ENCODE results near the gene LTBP2. TPM values are rescaled to one million over a fixed set of nuclear protein-coding genes. Genes with fewer than 3 reads are reported as not detected.

LTBP2 gene
- total RNA-seq, 1 donor from 2014 or later, result 1.3 TPM

DNA sequence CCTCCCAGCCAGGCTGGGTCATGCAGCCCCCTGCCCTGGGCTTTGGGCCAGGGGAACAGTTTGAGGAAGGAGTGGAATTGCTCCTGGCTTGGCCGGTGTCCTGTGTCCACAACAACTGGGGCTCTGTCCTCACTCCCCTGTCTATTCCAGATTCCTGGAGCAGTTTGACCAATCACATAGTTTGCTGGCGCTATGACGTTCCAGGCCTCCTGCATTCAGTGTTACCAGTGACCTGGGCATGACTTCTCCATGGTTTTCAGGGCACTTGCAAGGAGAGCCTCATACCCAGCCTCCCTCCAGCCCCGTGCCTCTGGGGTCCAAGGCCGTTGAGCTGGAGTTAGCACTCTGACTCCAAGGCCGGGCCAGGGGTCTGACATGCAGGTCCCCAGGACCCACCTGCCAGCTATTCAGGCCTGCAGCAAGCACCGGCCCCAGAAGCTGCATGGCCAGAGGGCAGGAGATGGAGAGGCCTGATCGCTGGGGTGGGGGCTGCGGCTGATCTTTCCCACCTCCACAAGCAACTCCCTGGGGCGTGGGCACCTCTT is 84.2 kb downstream of the LTBP2 start:
- Mint-ChIP-seq H3K36me3 (ENCODE audit: low read depth) (no peaks in the 10 kb centered on the region), H3K4me1 (no peaks in the 10 kb centered on the region), H3K27me3 (ENCODE audit: low read depth) (no peaks in the 10 kb centered on the region), H3K27ac (ENCODE audit: unreplicated experiment) (no peak overlapping the region), H3K4me3 (no peak overlapping the region), H3K9me3 (no peaks in the 10 kb centered on the region)
- DNase-seq (ENCODE audit: low read depth, low spot score), result no peak
- TF ChIP-seq, protein P1, sequence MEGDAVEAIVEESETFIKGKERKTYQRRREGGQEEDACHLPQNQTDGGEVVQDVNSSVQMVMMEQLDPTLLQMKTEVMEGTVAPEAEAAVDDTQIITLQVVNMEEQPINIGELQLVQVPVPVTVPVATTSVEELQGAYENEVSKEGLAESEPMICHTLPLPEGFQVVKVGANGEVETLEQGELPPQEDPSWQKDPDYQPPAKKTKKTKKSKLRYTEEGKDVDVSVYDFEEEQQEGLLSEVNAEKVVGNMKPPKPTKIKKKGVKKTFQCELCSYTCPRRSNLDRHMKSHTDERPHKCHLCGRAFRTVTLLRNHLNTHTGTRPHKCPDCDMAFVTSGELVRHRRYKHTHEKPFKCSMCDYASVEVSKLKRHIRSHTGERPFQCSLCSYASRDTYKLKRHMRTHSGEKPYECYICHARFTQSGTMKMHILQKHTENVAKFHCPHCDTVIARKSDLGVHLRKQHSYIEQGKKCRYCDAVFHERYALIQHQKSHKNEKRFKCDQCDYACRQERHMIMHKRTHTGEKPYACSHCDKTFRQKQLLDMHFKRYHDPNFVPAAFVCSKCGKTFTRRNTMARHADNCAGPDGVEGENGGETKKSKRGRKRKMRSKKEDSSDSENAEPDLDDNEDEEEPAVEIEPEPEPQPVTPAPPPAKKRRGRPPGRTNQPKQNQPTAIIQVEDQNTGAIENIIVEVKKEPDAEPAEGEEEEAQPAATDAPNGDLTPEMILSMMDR (conservative IDR thresholded peaks at IDR 0.05), result no peak

DNA sequence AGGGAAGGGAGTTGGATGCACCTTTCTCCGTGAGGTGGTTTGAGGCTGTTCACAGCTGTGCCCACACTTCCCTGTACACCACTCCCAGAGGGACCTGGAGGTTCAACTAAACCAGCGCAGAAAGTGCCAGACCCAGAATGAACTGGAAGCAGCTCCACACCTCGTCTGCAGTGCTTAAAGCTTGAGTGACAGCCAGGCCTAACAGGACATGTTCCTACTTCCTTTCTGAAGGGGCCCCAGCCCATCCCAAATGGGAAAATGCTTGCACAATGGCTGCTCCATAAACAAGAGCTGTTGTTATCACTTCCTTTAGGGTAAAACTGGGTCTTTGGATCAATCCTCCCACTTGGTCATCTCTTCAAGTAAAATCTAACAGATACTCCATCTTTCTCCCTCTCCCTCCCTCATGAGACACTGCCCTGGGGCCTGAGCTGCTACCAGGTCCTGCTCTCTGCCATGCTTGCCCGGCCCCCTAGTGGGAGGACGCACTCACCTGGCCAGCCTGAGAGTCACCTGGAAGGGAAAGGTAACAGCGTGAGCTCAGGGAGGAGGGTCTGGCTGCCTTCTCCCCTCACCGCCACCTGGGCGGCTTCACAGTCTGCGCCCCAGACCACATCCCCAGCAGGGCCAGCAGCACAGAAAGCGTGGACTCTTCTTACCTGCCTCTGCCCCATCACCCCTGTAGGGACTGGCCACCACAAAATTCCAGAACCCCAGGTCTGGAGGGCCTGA is 85.0 kb downstream of the LTBP2 start:
- Mint-ChIP-seq H3K27me3 (ENCODE audit: low read depth) (no peaks in the 10 kb centered on the region), H3K27ac (ENCODE audit: unreplicated experiment) (no peak overlapping the region)
- TF ChIP-seq, protein P1 (conservative IDR thresholded peaks at IDR 0.05), result no peak

DNA sequence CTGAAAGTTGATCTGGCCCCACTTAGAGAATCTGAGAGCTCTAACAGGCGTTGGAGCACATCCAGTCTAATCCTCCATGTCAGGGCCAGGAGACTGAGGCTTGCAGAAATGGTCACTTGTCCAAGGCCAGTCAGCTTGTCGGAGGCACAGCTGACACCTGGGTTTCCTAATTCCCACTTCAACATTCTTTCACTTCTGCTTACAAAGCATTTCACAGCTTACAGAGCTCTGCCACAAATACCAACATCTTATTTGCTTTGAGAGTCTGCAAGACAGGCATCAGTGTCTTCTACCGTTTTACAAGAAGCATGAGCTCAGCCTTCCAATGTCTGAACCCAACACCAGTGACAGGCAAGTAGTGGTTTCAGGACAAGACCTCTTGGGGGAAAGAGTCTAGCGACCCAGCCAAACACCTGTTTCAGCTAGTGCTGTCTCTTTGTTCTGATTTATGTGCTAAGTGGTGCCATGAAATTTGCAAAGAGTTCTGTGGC is 86.6 kb downstream of the LTBP2 start:
- no peak overlapping the region for H3K27ac Mint-ChIP-seq (ENCODE audit: unreplicated experiment)
- no peaks in the 10 kb centered on the region for H3K9me3 Mint-ChIP-seq
- no peaks in the 10 kb centered on the region for H3K27me3 Mint-ChIP-seq (ENCODE audit: low read depth)
- TF ChIP-seq, protein P1 (conservative IDR thresholded peaks at IDR 0.05), result no peak
- DNase-seq (ENCODE audit: low read depth, low spot score), result no peak
- no peak overlapping the region for H3K4me3 Mint-ChIP-seq
- no peaks in the 10 kb centered on the region for H3K4me1 Mint-ChIP-seq
- H3K36me3 Mint-ChIP-seq (ENCODE audit: low read depth), result no peaks in the 10 kb centered on the region

More for the DNA sequence above, 85.0 kb downstream of the LTBP2 start:
- H3K36me3 Mint-ChIP-seq (ENCODE audit: low read depth), result no peaks in the 10 kb centered on the region
- DNase-seq (ENCODE audit: low read depth, low spot score), result no peak
- no peak overlapping the region for H3K4me3 Mint-ChIP-seq
- no peaks in the 10 kb centered on the region for H3K4me1 Mint-ChIP-seq
- H3K9me3 Mint-ChIP-seq, result no peaks in the 10 kb centered on the region

DNA sequence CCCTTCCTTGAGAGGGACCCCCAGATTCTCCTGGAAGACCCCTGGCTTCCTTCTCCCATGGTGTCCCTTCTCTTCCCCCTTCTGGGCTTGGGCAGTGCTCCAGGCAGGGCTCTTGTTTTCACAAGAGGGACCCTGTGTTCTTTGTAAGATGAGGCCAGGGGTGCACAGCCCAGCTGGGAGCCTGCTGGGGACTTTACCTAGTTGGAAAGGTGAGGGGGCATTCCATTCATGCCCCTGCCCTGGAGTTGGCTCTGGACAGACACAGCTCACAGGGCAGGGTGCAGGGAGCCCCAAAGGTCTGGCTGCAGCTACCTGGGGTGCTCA is 87.3 kb downstream of the LTBP2 start:
- TF ChIP-seq, protein P1 (conservative IDR thresholded peaks at IDR 0.05), result no peak
- no peak overlapping the region for H3K27ac Mint-ChIP-seq (ENCODE audit: unreplicated experiment)
- no peaks in the 10 kb centered on the region for H3K27me3 Mint-ChIP-seq (ENCODE audit: low read depth)
- H3K9me3 Mint-ChIP-seq, result no peaks in the 10 kb centered on the region
- H3K4me1 Mint-ChIP-seq, result no peaks in the 10 kb centered on the region
- no peak for DNase-seq (ENCODE audit: low read depth, low spot score)
- no peak overlapping the region for H3K4me3 Mint-ChIP-seq
- H3K36me3 Mint-ChIP-seq (ENCODE audit: low read depth), result no peaks in the 10 kb centered on the region

DNA sequence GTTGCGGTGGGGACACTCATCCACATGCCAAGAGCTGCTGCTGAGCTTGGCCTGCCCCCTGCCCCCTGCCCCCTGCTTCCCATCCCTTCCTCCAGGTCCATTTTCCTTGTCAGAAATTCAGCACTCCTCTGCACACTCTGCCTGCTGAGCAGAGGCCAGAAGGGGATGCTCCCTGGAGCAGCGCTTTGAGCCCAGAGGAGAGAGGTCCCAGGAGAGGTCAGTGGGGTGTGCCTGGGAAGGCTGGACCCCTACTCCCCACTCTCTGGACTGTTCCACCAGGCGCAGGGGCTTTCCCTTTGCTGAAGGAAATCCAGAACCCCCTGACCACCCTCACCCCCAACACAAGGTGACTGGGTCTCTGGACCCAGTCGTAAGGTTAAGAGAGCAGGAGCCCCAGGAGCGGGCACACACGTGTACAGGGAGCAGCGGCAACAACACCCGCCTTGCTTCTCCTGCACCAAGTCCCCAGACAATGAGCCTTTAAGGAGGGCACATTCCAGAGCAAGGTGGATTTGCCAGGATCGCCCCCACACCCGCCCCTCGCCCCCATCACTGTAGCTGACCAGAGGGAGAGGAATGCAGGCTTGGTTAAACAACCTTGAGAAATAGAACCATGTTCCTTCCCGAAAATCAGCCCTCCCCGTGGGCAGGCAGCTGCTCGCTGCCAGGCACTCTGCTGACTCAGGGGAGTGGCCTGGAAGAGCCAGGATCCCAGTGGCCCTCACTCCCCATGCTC is 87.8 kb downstream of the LTBP2 start:
- TF ChIP-seq, protein P1 (conservative IDR thresholded peaks at IDR 0.05), result no peak
- Mint-ChIP-seq H3K4me3 (no peak overlapping the region), H3K4me1 (no peaks in the 10 kb centered on the region), H3K27me3 (ENCODE audit: low read depth) (no peaks in the 10 kb centered on the region), H3K36me3 (ENCODE audit: low read depth) (no peaks in the 10 kb centered on the region), H3K9me3 (no peaks in the 10 kb centered on the region), H3K27ac (ENCODE audit: unreplicated experiment) (no peak overlapping the region)
- no peak for DNase-seq (ENCODE audit: low read depth, low spot score)
